GM19452 (cell line): ENCODE data around the gene NPAS4.

ENCODE experiments used
- ATAC-seq: cut with Tn5 transposase; IDR thresholded peaks from one replicate; pipeline ENCODE4 v1.9.1; 2021; ENCODE audit not compliant: unreplicated experiment

The NPAS4 gene

DNA sequence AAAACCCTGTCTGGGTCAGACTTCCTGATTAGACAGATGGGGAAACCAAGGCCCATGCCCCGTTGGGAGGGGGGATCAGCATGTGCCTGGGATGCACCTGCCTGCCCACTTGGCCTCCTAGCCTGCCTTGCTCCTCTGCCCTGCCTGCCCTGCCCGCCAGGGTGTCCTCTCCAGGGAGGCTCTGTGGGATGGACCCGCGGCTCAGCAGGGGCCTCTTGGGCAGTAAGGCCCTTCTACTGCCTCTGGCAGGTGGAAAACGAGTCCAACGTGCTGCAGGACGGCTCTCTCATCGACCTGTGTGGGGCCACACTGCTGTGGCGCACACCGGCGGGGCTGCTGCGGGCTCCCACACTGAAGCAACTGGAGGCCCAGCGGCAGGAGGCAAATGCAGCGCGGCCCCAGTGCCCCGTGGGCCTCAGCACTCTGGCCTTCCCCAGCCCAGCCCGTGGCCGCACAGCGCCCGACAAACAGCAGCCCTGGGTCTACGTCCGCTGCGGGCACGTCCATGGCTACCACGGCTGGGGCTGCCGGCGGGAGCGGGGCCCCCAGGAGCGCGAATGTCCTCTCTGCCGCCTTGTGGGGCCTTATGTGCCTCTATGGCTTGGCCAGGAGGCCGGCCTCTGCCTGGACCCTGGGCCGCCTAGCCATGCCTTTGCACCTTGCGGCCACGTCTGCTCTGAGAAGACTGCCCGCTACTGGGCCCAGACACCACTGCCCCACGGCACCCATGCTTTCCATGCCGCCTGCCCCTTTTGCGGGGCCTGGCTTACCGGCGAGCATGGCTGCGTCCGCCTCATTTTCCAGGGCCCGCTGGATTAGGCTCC is 54.7 kb downstream of the NPAS4 start:
- no peak for ATAC-seq
